ENCODE measurements around the gene PRLHR. TPM values are rescaled to one million over a fixed set of nuclear protein-coding genes. Genes with fewer than 3 reads are reported as not detected.
A peak's percentile ranks its signal among the peaks of the same experiment; 100 is the strongest.

The PRLHR gene
- total RNA-seq, 1 experiment from 2014 or later, result not detected

DNA sequence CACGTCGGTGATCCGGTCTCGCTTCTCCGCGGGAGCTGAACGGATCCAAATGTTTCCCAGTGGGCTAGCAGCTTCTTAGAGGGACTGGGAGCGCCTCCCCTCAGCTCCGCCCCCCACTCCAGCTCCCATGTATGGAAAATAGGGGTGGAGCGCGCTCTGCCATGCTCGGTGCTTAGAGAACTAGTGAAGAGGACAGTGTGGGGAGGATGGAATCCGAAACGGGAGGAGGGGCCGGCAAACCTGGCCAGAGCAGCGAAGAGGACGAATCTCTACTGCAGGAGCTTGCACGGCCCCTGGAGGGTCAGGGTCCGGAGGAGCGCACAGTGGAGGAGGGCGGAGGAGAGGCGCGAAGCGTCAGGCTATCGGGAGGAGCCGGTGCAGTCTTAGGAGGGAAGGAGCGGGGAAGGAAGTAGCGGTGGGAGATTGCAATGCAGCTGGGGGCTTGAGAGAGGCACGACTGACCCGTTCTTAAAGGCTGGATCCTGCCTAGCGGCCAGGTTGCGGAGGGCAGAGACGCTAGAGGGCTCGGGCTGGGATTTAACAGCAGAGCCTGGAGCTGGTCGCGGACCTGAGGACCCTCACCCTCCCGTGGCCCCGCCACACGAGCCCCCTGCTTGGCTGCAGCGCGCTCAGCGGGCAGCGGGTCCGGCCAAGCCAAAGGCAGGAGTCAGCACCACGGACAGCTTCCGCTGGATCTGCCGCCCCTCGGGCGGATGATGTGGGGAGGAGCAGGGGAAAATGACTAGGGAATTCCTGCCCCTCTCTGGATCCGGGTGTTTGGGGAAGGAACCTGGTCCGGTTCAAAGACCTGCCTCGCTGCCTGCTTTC is at the start of gene PRLHR (continued):
- TF ChIP-seq CTCF (IDR thresholded peaks at IDR 0.05) (no peak), ELF4 (CRISPR knock-in tag; IDR thresholded peaks at IDR 0.05; ENCODE audit: low read depth) (0 out of 2 replicates have a peak, but pooled peaks have one; percentile 60), STAT6 (CRISPR knock-in tag; conservative IDR thresholded peaks at IDR 0.05; ENCODE audit: low read depth) (peak; percentile 77; the same call in 1 of the 2 replicates), ZNF396 (CRISPR knock-in tag; IDR thresholded peaks at IDR 0.05; ENCODE audit: borderline replicate concordance) (no peak), IRF2 (CRISPR knock-in tag; IDR thresholded peaks at IDR 0.05; ENCODE audit: borderline replicate concordance, low read depth) (no peak), ZNF232 (CRISPR knock-in tag; IDR thresholded peaks at IDR 0.05) (peak; percentile 92), NR1H2 (CRISPR knock-in tag; IDR thresholded peaks at IDR 0.05) (peak; percentile 84), MAX (CRISPR knock-in tag; IDR thresholded peaks at IDR 0.05) (peak; percentile 68), TCF7 (CRISPR knock-in tag; IDR thresholded peaks at IDR 0.05; ENCODE audit: low read depth) (no peak), CREB1 (CRISPR knock-in tag; IDR thresholded peaks at IDR 0.05) (peak; percentile 83; the same call in 1 of the 2 replicates), AFF4 (CRISPR knock-in tag; IDR thresholded peaks at IDR 0.05; ENCODE audit: borderline replicate concordance) (no peak), ZNF416 (CRISPR knock-in tag; IDR thresholded peaks at IDR 0.05) (no peak), IRF1 (CRISPR knock-in tag; IDR thresholded peaks at IDR 0.05) (peak; percentile 85; the same call in 1 of the 2 replicates), NR2C2 (CRISPR knock-in tag; IDR thresholded peaks at IDR 0.05) (0 out of 2 replicates have a peak, but pooled peaks have one; percentile 41), SMAD3 (CRISPR knock-in tag; IDR thresholded peaks at IDR 0.05; ENCODE audit: borderline replicate concordance) (peak; percentile 91; the same call in 1 of the 2 replicates), HMGA2 (CRISPR knock-in tag; IDR thresholded peaks at IDR 0.05) (no peak), CBFB (CRISPR knock-in tag; IDR thresholded peaks at IDR 0.05; ENCODE audit: low read depth) (no peak)
- TF ChIP-seq, protein P1, sequence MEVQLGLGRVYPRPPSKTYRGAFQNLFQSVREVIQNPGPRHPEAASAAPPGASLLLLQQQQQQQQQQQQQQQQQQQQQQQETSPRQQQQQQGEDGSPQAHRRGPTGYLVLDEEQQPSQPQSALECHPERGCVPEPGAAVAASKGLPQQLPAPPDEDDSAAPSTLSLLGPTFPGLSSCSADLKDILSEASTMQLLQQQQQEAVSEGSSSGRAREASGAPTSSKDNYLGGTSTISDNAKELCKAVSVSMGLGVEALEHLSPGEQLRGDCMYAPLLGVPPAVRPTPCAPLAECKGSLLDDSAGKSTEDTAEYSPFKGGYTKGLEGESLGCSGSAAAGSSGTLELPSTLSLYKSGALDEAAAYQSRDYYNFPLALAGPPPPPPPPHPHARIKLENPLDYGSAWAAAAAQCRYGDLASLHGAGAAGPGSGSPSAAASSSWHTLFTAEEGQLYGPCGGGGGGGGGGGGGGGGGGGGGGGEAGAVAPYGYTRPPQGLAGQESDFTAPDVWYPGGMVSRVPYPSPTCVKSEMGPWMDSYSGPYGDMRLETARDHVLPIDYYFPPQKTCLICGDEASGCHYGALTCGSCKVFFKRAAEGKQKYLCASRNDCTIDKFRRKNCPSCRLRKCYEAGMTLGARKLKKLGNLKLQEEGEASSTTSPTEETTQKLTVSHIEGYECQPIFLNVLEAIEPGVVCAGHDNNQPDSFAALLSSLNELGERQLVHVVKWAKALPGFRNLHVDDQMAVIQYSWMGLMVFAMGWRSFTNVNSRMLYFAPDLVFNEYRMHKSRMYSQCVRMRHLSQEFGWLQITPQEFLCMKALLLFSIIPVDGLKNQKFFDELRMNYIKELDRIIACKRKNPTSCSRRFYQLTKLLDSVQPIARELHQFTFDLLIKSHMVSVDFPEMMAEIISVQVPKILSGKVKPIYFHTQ (CRISPR knock-in tag; IDR thresholded peaks at IDR 0.05), result no peak
- TF ChIP-seq, protein P2, sequence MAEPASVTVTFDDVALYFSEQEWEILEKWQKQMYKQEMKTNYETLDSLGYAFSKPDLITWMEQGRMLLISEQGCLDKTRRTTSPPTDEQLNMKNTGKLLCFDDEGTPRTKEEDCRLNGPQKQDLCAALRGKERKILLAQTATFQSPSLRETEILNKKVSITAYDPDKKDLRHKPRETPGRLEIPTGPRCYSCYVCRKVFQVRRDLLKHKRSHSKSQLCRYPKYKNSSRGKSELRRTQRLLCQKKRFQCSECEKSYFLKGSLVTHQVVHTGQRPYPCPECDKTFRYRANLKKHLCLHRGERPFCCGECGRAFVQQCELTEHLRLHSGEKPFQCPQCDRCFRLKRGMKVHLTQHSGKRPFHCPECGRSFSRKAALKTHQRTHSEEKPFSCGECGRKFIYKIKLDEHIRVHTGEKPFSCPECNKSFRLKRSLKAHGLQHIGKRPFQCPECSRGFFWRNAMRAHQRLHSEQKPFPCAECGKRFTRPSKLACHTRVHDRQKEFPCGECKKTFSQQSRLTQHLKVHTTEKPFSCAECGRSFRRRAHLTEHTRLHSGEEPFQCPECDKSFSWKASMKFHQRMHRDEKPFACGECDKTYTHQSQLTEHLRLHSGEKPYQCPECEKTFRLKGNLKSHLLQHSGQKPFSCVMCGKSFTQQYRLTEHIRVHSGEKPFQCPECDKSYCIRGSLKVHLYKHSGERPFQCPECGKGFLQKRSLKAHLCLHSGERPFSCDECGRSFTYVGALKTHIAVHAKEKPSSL (CRISPR knock-in tag; conservative IDR thresholded peaks at IDR 0.05), result no peak
- TF ChIP-seq, protein P3, sequence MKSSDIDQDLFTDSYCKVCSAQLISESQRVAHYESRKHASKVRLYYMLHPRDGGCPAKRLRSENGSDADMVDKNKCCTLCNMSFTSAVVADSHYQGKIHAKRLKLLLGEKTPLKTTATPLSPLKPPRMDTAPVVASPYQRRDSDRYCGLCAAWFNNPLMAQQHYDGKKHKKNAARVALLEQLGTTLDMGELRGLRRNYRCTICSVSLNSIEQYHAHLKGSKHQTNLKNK (CRISPR knock-in tag; IDR thresholded peaks at IDR 0.05), result no peak
